GM19099 (cell line): ENCODE results near the gene PMFBP1.

Source experiments
- POLR2A ChIP-seq: IDR thresholded peaks from 3 replicates; pipeline ENCODE4 v1.6.1; 2011; ENCODE audit warnings: low read depth; ENCODE audit not compliant: insufficient read length; ENCODE audit errors: extremely low read depth

Gene PMFBP1

GRCh38 chr16:72108353-72109102 lies 63.4 kb downstream of the PMFBP1 start:
- no peak for TF ChIP-seq POLR2A

GRCh38 chr16:72107371-72107770 lies 64.6 kb downstream of the PMFBP1 start:
- no peak for TF ChIP-seq POLR2A

GRCh38 chr16:72105978-72106377 lies 66.0 kb downstream of the PMFBP1 start:
- TF ChIP-seq POLR2A: no peak

DNA sequence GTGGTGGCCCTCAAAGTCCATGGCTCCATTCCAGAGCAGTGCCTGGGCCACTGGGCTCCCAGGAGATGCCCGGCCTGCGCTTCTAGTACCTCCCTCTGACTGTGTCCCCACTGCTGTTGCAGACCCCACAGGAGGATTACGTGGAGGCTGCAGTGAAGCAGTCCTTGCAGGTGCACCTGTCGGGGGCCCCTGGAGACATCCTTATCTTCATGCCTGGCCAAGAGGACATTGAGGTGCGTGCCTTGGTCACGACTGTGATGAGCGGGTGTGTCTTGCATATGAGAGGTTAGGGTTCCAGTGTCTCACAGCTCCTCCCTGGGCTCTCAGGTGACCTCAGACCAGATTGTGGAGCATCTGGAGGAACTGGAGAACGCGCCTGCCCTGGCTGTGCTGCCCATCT lies 67.0 kb downstream of the PMFBP1 start:
- TF ChIP-seq POLR2A: no peak

GRCh38 chr16:72101195-72101594 lies 70.8 kb downstream of the PMFBP1 start:
- TF ChIP-seq POLR2A: no peak

- TF ChIP-seq POLR2A: no peak
These were observed 72.6 kb downstream of the PMFBP1 start for GRCh38 chr16:72099377-72099818.

DNA sequence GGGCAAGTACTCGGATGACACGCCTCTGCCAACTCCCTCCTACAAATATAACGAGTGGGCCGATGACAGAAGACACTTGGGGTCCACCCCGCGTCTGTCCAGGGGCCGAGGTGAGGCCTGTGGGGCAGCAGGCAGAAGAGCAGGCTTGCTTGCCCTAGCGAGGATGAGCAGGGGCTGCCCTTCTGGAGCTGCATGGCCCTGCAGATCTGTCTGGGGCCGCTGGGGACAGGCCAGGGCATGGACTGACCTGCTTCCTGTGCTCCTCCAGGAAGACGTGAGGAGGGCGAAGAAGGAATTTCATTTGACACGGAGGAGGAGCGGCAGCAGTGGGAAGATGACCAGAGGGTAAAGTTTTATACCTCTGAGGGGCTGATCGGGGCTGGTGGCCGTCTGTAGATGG lies 73.0 kb downstream of the PMFBP1 start:
- no peak for TF ChIP-seq POLR2A

- TF ChIP-seq POLR2A: no peak
These were observed 77.7 kb downstream of the PMFBP1 start for GRCh38 chr16:72094266-72094610.

DNA sequence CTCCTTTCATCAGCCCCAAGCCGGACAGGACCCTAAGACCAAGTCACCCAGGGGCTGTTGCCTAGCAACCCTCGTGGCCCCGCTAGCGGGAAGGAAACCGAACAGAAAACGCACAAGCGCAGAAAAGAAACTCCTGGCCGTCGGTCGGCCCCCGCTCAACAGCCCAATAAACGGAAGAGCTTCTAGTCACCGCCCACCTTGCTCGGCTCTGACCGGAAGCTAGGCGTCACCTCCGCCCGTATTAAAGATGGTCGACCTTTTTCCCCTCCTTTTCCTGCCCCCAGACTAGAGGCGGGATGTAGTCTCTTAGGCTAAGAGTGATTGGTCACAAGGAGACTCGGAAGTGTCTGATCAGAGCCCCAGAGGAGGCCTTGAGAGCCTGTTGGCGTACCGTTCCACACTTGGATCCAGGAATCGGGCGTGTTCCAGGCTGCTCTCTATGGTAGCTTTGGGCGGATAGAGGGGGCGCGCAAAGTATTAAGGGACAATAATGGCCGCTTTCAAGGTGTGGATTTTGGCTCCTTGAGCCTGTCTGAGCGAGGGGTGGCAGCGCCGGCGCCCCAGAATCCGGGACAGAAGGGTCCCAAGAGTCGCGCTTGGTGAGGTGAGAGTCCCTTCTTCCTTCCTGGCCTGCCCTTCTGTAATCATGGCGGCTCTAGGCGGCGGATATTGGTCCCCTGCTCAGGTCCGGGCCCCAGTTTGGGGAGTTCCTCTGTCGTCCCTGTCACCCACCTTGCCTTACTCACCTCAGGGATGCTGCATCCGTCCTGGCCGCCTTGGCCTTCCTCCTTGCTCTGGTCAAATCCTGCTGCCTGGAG lies 78.3 kb downstream of the PMFBP1 start, which contains the start of the genes DHX38 and TXNL4B:
TSS of gene DHX38 (plus strand) at position 400 of the 818 bp plus-strand sequence. CDS start 2,311 bp downstream, outside the sequence.
TSS of gene TXNL4B (minus strand) at position 173 of the 818 bp plus-strand sequence. CDS start 2,871 bp downstream, outside the sequence.
- peak; percentile 81 for TF ChIP-seq POLR2A

DNA sequence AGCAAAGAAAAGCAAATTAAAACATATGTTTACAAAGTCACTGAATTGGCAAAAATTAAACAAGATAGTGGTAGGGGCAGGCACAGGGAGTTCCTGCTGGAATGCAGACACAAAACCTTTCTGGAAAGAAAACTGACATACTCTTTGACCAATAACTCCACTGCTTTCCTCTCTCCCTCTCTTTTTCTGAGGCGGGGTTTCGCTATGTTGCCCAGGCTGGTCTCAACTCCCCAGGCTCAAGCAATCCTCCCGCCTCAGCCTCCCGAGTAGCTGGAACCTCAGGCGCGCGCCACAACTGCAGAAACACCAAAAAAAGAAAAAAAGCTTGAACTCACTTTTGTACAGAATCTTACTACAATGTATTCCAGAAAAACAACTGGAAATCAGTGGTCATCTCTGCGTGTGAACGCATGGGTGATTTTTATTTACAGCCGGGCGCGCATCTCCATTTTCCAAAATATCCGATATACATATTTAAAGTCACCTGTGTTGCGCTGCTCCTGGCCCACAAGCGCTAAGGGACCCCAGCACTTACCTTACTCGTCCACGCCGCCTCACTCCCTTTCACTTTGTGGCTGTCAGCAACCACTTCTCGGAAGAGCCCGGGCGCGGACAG lies 79.0 kb downstream of the PMFBP1 start:
- no peak for TF ChIP-seq POLR2A

DNA sequence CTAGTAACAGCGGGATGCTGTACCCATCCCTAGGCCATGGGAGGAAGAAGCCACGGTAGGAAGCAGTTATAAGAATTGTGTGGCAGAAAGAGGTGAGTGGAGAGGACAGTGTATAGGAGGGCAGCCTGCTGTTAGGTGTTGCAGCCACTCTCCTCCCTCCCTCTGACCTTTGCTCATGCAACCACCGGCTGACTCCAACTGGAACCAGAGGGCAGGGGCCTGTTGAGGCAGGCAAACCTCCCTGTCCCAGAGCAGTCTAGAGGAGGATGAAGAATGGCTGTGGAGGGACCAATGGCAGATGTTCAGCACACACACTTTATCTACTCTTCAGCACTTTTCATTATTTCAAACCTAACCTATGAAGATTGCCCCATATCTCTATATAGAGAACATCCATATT lies 80.7 kb downstream of the PMFBP1 start:
- no peak for TF ChIP-seq POLR2A

- TF ChIP-seq POLR2A: no peak
These were observed 87.0 kb downstream of the PMFBP1 start for GRCh38 chr16:72085002-72085401.

DNA sequence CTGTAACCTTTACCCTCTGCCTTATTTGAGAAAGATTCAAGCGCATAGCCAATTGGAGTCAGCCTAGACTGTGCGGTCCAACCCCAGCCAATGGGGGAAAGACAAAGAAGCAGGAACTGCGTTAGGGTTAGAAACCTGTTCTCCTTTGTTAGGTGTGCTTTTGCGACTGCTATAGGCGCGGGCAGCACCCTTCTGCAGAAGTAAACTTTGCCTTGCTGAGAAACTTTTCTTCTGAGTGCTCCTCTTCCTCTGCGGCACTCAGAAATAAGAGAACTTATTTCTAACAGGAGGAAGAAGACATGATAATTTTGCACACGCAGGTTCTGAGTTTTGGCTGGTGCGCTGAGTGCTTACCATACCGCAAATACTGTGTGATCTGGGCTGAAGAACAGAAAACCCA lies 87.5 kb downstream of the PMFBP1 start:
- no peak for TF ChIP-seq POLR2A

GRCh38 chr16:72083778-72084404 lies 88.1 kb downstream of the PMFBP1 start:
- no peak for TF ChIP-seq POLR2A
